ENCODE results near the gene ATF6B. TPM values are rescaled to one million over a fixed set of nuclear protein-coding genes. Genes with fewer than 3 reads are reported as not detected.
"Not testable (repeated sequence)": the region's sequence is repeated elsewhere in the genome, so short reads cannot be mapped to it uniquely, and the experiment has no call there.

The ATF6B gene
- polyA plus RNA-seq, 1 experiment, result 69.2 TPM

GRCh38 chr6:32146687-32147086, 18.6 kb upstream of the ATF6B start:
- H3K4me3 ChIP-seq (ENCODE audit: low read depth, low read length), result no peak overlapping the region
- CTCF ChIA-PET, result interaction anchor here (1.5 kb wide), 1 partner anchor 28 kb away, joined by 5 read pairs; no protein-coding TSS in a partner anchor
- TF ChIP-seq CTCF (IDR thresholded peaks at IDR 0.05; ENCODE audit: insufficient read depth, low read depth, low read length), result no peak
- POLR2A ChIA-PET, result no interaction called here
- H3K36me3 ChIP-seq (ENCODE audit: control insufficient read depth, insufficient read depth, low read length), result peaks cover 6% of the 10 kb centered on the region
- H3K27me3 ChIP-seq (ENCODE audit: control insufficient read depth, insufficient read depth, low read length), result no peaks in the 10 kb centered on the region
- no peak for DNase-seq (ENCODE audit: low read depth)

- POLR2A ChIA-PET, result interaction anchor here (0.6 kb wide), 1 partner anchor 709 kb away, joined by 4 read pairs; no protein-coding TSS in a partner anchor
- CTCF ChIA-PET, result interaction anchor here (0.8 to 1.5 kb wide), 3 partner anchors 18 to 32 kb away, joined by 3 to 5 read pairs (median 3); partner anchors contain the start of gene ATF6B
- peaks cover 6% of the 10 kb centered on the region for H3K36me3 ChIP-seq (ENCODE audit: control insufficient read depth, insufficient read depth, low read length)
- no peak overlapping the region for H3K4me3 ChIP-seq (ENCODE audit: low read depth, low read length)
- no peaks in the 10 kb centered on the region for H3K27me3 ChIP-seq (ENCODE audit: control insufficient read depth, insufficient read depth, low read length)
- DNase-seq (ENCODE audit: low read depth), result no peak
- no peak for TF ChIP-seq CTCF (IDR thresholded peaks at IDR 0.05; ENCODE audit: insufficient read depth, low read depth, low read length)
Measured at GRCh38 chr6:32146287-32146686, 18.2 kb upstream of the ATF6B start.

- H3K36me3 ChIP-seq (ENCODE audit: control insufficient read depth, insufficient read depth, low read length); H3K4me3 ChIP-seq (ENCODE audit: low read depth, low read length); DNase-seq (ENCODE audit: low read depth); H3K27me3 ChIP-seq (ENCODE audit: control insufficient read depth, insufficient read depth, low read length): not testable (repeated sequence)
- CTCF ChIA-PET, result interaction anchor here (1.0 to 1.4 kb wide), 2 partner anchors 16 to 25 kb away, joined by 3 to 7 read pairs; partner anchors contain the start of gene ATF6B
- POLR2A ChIA-PET, result interaction anchor here (0.9 kb wide), 1 partner anchor 167 kb away, joined by 8 read pairs; no protein-coding TSS in a partner anchor
Measured at GRCh38 chr6:32144238-32144637, 16.2 kb upstream of the ATF6B start.

- no peaks in the 10 kb centered on the region for H3K36me3 ChIP-seq (ENCODE audit: control insufficient read depth, insufficient read depth, low read length)
- DNase-seq (ENCODE audit: low read depth), result no peak
- no peaks in the 10 kb centered on the region; the same call in 1 of the 2 replicates for H3K27me3 ChIP-seq (ENCODE audit: control insufficient read depth, insufficient read depth, low read length)
- ChIA-PET POLR2A (no interaction called here), CTCF (interaction anchor here (1.0 to 1.5 kb wide), 2 partner anchors 11 to 25 kb away, joined by 3 to 4 read pairs; partner anchors contain the start of gene FKBPL)
- no peak for TF ChIP-seq CTCF (IDR thresholded peaks at IDR 0.05; ENCODE audit: insufficient read depth, low read depth, low read length)
- H3K4me3 ChIP-seq (ENCODE audit: low read depth, low read length), result no peak overlapping the region
Measured at GRCh38 chr6:32140420-32141046, 12.5 kb upstream of the ATF6B start.

GRCh38 chr6:32139590-32139989, 11.5 kb upstream of the ATF6B start:
- POLR2A ChIA-PET, result no interaction called here
- no peaks in the 10 kb centered on the region; the same call in 1 of the 2 replicates for H3K27me3 ChIP-seq (ENCODE audit: control insufficient read depth, insufficient read depth, low read length)
- CTCF ChIA-PET, result interaction anchor here (1.0 to 1.5 kb wide), 2 partner anchors 10 to 26 kb away, joined by 3 to 4 read pairs; partner anchors contain the start of gene FKBPL
- no peak for DNase-seq (ENCODE audit: low read depth)
- H3K4me3 ChIP-seq (ENCODE audit: low read depth, low read length), result no peak overlapping the region
- H3K36me3 ChIP-seq (ENCODE audit: control insufficient read depth, insufficient read depth, low read length), result no peaks in the 10 kb centered on the region
- no peak for TF ChIP-seq CTCF (IDR thresholded peaks at IDR 0.05; ENCODE audit: insufficient read depth, low read depth, low read length)
